ENCODE results near the gene RAD18.

GRCh38 chr3:8937064-8938020 lies 25.9 kb downstream of the RAD18 start:
- TF ChIP-seq EZH2 (IDR thresholded peaks at IDR 0.05; ENCODE audit: borderline replicate concordance, low read depth, low read length, poor library complexity, severe bottlenecking) (no peak), CTCF (conservative IDR thresholded peaks at IDR 0.05; ENCODE audit: low read depth, low read length) (no peak)
